Body of pancreas (tissue), 4 donors: Measurements from ENCODE around the gene TMCO4. TPM values are rescaled to one million over a fixed set of nuclear protein-coding genes. Genes with fewer than 3 reads are reported as not detected.

Source experiments
- ATAC-seq: fragments of 150-250 bp; one replicate; pipeline ENCODE4 v1.9.1; 2016
- DNase-seq, 4 donors: peaks; one replicate each; pipeline ENCODE4 v3.0.0-alpha.2; 2019
- H3K27ac ChIP-seq, 4 donors: fragments of 200-600 bp; sonication (generic); 1 replicate in 3 of 4; 2 replicates in 1 of 4; pipeline versions ENCODE4 v1.5.1 to v1.6.1; 2016 to 2019; ENCODE audit warnings: mild to moderate bottlenecking in 1 of 4, mixed read lengths in 1 of 4, moderate library complexity in 1 of 4
- H3K27me3 ChIP-seq, 2 donors: fragments of 200-600 bp; sonication (generic); one replicate each; pipeline ENCODE4 v1.6.0; 2016; ENCODE audit warnings: mild to moderate bottlenecking in 1 of 2
- H3K36me3 ChIP-seq, 2 donors: fragments of 200-600 bp; sonication (generic); replicated peaks in 1 of 2; 2 replicates each; pipeline ENCODE4 v1.5.1; 2016; ENCODE audit warnings: low read depth in 2 of 2; ENCODE audit not compliant: insufficient read depth in 1 of 2
- H3K4me1 ChIP-seq: fragments of 200-600 bp; sonication (generic); one replicate; pipeline ENCODE4 v1.6.0; 2016
- H3K4me3 ChIP-seq, 2 donors: fragments of 200-600 bp; sonication (generic); 1 replicate in 1 of 2; 2 replicates in 1 of 2; pipeline ENCODE4 v1.5.1; 2016 to 2019
- H3K9me3 ChIP-seq, 3 donors: fragments of 200-600 bp; sonication (generic); 1 replicate in 2 of 3; 2 replicates in 1 of 3; pipeline ENCODE4 v1.5.1; 2016
- POLR2A ChIP-seq, 3 donors: fragments of 450-650 bp; IDR thresholded peaks; one replicate each; pipeline ENCODE4 v1.6.1; 2016; ENCODE audit warnings: antibody characterized with exemption in 3 of 3, mild to moderate bottlenecking in 2 of 3
- WGBS, 2 donors: methylation state at CpG; one replicate each; pipeline ENCODE4 v1.1.5; 2017; 5-methylcytosine and 5-hydroxymethylcytosine counted together
- intact Hi-C: fragments of 100-400 bp; cut with DNase I; formaldehyde crosslinking; loops from one replicate; pipeline ENCODE4 v1.15.1; 2023
- total RNA-seq, 2 donors: library from RNA; depleted of rRNA; stranded (reverse); fragments of >200 nt; gene quantifications; one replicate each; pipeline ENCODE4 v1.1.0, GENCODE V29; 2016
- TF ChIP-seq, protein P1 (sequence below), 7 experiments: fragments of 450-650 bp in 4 of 7; fragments of 200-600 bp in 3 of 7; sonication (generic) in 3 of 7; IDR thresholded peaks; one replicate each; pipeline ENCODE4 v1.5.1; 2016 to 2019; ENCODE audit warnings: antibody characterized with exemption in 7 of 7

The TMCO4 gene
- total RNA-seq, 2 donors from 2014 or later: 31.3 to 36.3 TPM

- intact Hi-C loops: loop anchor here (5.0 kb wide), 2 partner anchors 259 to 309 kb away; no protein-coding TSS in a partner anchor
- H3K4me3 ChIP-seq: no peak overlapping the region
- peak; percentile 74 for ATAC-seq
Observed at GRCh38 chr1:19651141-19651737, 148.5 kb downstream of the TMCO4 start.

GRCh38 chr1:19650416-19651140, 149.1 kb downstream of the TMCO4 start:
- intact Hi-C loops: loop anchor here (5.0 kb wide), 2 partner anchors 258 to 308 kb away; no protein-coding TSS in a partner anchor
- H3K27ac ChIP-seq: peak overlapping the region in 2 of 4 donors; percentile 25 to 46
- no peaks in the 10 kb centered on the region for H3K9me3 ChIP-seq
- peaks cover 8% of the 10 kb centered on the region for H3K4me1 ChIP-seq
- H3K4me3 ChIP-seq: no peak overlapping the region
- DNase-seq (no peak), ATAC-seq (no peak)
- TF ChIP-seq POLR2A (IDR thresholded peaks at IDR 0.05): no peak
- TF ChIP-seq, protein P1, sequence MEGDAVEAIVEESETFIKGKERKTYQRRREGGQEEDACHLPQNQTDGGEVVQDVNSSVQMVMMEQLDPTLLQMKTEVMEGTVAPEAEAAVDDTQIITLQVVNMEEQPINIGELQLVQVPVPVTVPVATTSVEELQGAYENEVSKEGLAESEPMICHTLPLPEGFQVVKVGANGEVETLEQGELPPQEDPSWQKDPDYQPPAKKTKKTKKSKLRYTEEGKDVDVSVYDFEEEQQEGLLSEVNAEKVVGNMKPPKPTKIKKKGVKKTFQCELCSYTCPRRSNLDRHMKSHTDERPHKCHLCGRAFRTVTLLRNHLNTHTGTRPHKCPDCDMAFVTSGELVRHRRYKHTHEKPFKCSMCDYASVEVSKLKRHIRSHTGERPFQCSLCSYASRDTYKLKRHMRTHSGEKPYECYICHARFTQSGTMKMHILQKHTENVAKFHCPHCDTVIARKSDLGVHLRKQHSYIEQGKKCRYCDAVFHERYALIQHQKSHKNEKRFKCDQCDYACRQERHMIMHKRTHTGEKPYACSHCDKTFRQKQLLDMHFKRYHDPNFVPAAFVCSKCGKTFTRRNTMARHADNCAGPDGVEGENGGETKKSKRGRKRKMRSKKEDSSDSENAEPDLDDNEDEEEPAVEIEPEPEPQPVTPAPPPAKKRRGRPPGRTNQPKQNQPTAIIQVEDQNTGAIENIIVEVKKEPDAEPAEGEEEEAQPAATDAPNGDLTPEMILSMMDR (IDR thresholded peaks at IDR 0.05): no peak
- WGBS, 2 donors: 30 to 34% methylated on average over 12 of the region's 12 CpGs
- H3K27me3 ChIP-seq: no peaks in the 10 kb centered on the region
- H3K36me3 ChIP-seq: no peaks in the 10 kb centered on the region

More at GRCh38 chr1:19651141-19651737, 148.5 kb downstream of the TMCO4 start:
- TF ChIP-seq, protein P1 (IDR thresholded peaks at IDR 0.05): peak; percentile 25 to 66 (median 60)
- TF ChIP-seq POLR2A (IDR thresholded peaks at IDR 0.05): no peak
- WGBS, 2 donors: 17 to 19% methylated on average over 10 to 11 of the region's 11 CpGs
- H3K27me3 ChIP-seq: no peaks in the 10 kb centered on the region
- H3K36me3 ChIP-seq: no peaks in the 10 kb centered on the region
- peak overlapping the region in 2 of 4 donors; percentile 43 to 46 for H3K27ac ChIP-seq
- peak; percentile 51 to 65 (median 60) for DNase-seq
- H3K9me3 ChIP-seq: no peaks in the 10 kb centered on the region
- peaks cover 8% of the 10 kb centered on the region for H3K4me1 ChIP-seq

GRCh38 chr1:19648689-19649088, 151.0 kb downstream of the TMCO4 start:
- DNase-seq: no peak

GRCh38 chr1:19648239-19648638, 151.5 kb downstream of the TMCO4 start:
- Histone ChIP-seq H3K9me3 (no peaks in the 10 kb centered on the region), H3K4me1 (peaks cover 24% of the 10 kb centered on the region), H3K27me3 (no peaks in the 10 kb centered on the region), H3K36me3 (no peaks in the 10 kb centered on the region), H3K27ac (no peak overlapping the region), H3K4me3 (no peak overlapping the region)
- TF ChIP-seq, protein P1 (IDR thresholded peaks at IDR 0.05): no peak
- TF ChIP-seq POLR2A (IDR thresholded peaks at IDR 0.05): no peak
- DNase-seq: no peak
- intact Hi-C loops: no loop called here
- whole genome bisulfite sequencing, 2 donors: 53 to 68% methylated on average over 9 to 12 of the region's 14 CpGs
- no peak for ATAC-seq

More at GRCh38 chr1:19648689-19649088, 151.0 kb downstream of the TMCO4 start:
- H3K9me3 ChIP-seq: no peaks in the 10 kb centered on the region
- intact Hi-C loops: no loop called here
- TF ChIP-seq POLR2A (IDR thresholded peaks at IDR 0.05): no peak
- TF ChIP-seq, protein P1 (IDR thresholded peaks at IDR 0.05): no peak
- H3K36me3 ChIP-seq: no peaks in the 10 kb centered on the region
- no peak for ATAC-seq
- 46 to 61% methylated on average over 4 to 11 of the region's 11 CpGs for WGBS, 2 donors
- no peaks in the 10 kb centered on the region for H3K27me3 ChIP-seq
- no peak overlapping the region for H3K27ac ChIP-seq
- H3K4me3 ChIP-seq: no peak overlapping the region
- peaks cover 19% of the 10 kb centered on the region for H3K4me1 ChIP-seq
